Measurements from ENCODE around the gene ANKRD60. TPM values are rescaled to one million over a fixed set of nuclear protein-coding genes. Genes with fewer than 3 reads are reported as not detected.

The ANKRD60 gene
- total and polyA plus RNA-seq, 2 donors (not counting 1 experiment from before 2014, with no cell fraction given) = 0.27 TPM; not detected in 1

DNA sequence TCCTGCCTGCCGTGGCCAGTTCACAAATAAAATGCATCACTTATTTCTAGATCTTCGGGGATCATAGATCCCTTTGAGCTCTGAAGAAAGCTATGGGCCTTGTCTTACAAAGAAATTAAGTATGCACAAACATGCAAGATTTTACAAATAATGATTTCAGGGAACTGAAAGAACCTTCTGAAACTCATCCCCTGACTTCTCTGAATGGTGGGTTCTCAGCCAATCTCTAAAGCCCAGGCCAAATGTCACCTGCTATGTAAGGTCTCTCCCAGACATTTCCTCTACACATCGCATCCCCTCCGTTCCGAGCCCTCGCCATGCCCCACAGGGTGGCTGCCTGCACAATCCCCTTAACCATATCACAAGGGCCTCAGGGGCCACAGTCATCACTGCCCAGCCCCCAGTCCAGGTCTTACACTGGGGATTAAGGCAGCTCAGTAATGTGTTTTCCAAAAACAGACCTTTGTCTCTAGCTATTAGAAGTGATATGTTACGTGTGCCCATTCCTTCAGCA lies 16.1 kb upstream of the ANKRD60 start:
- DNase-seq (no peak), ATAC-seq (ENCODE audit: low read depth) (no peak)
- H4K20me1 ChIP-seq (ENCODE audit: control insufficient read depth, insufficient read depth, low read length, poor library complexity, severe bottlenecking) = no peaks in the 10 kb centered on the region
- H3K4me2 ChIP-seq (replicated peaks; ENCODE audit: low read depth, low read length, poor library complexity, severe bottlenecking) = no peak overlapping the region
- Mint-ChIP-seq H3K4me1 (no peaks in the 10 kb centered on the region), H3K4me3 (no peak overlapping the region), H3K27ac (no peak overlapping the region), H3K9me3 (ENCODE audit: insufficient read depth) (no peaks in the 10 kb centered on the region), H3K27me3 (no peaks in the 10 kb centered on the region)
- 80% methylated on average over 5 of the region's 7 CpGs for WGBS (ENCODE audit: insufficient coverage)
- H3K9ac ChIP-seq (ENCODE audit: low read length) = no peak overlapping the region
- ChIA-PET POLR2A (no interaction called here), CTCF (interaction anchor here (0.8 to 2.4 kb wide), 3 partner anchors 7 to 203 kb away, joined by 3 to 12 read pairs (median 6); no protein-coding TSS in a partner anchor)
- intact Hi-C loops (cut with micrococcal nuclease) = no loop called here
- no peak overlapping the region for H3K4me3 ChIP-seq (ENCODE audit: control extremely low read depth in 1 of 5, extremely low read depth in 1 of 5, insufficient read depth in 1 of 5, low read depth in 2 of 5, low read length in 4 of 5)
- no peak for TF ChIP-seq EZH2 (IDR thresholded peaks at IDR 0.05; ENCODE audit: borderline replicate concordance, insufficient read depth, low read depth, low read length, poor library complexity, severe bottlenecking)
- TF ChIP-seq, protein P1, sequence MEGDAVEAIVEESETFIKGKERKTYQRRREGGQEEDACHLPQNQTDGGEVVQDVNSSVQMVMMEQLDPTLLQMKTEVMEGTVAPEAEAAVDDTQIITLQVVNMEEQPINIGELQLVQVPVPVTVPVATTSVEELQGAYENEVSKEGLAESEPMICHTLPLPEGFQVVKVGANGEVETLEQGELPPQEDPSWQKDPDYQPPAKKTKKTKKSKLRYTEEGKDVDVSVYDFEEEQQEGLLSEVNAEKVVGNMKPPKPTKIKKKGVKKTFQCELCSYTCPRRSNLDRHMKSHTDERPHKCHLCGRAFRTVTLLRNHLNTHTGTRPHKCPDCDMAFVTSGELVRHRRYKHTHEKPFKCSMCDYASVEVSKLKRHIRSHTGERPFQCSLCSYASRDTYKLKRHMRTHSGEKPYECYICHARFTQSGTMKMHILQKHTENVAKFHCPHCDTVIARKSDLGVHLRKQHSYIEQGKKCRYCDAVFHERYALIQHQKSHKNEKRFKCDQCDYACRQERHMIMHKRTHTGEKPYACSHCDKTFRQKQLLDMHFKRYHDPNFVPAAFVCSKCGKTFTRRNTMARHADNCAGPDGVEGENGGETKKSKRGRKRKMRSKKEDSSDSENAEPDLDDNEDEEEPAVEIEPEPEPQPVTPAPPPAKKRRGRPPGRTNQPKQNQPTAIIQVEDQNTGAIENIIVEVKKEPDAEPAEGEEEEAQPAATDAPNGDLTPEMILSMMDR (IDR thresholded peaks at IDR 0.05) = no peak
- no peak overlapping the region for H3K27ac ChIP-seq (ENCODE audit: low read length in 2 of 2)
- H3K79me2 ChIP-seq (ENCODE audit: control insufficient read depth, insufficient read depth, low read length) = no peaks in the 10 kb centered on the region
- H2AFZ ChIP-seq (ENCODE audit: insufficient read depth, low read depth, low read length, poor library complexity, severe bottlenecking) = no peak overlapping the region
- no peaks in the 10 kb centered on the region for H3K27me3 ChIP-seq (replicated peaks in 1 of 4; ENCODE audit: control extremely low read depth in 1 of 4, control insufficient read depth in 3 of 4, insufficient read depth in 4 of 4, low read length in 3 of 4)
- no peaks in the 10 kb centered on the region for H3K9me3 ChIP-seq (ENCODE audit: control extremely low read depth in 1 of 3, control insufficient read depth in 2 of 3, insufficient read depth in 1 of 3, low read length in 2 of 3)
- H3K4me1 ChIP-seq (ENCODE audit: control insufficient read depth in 2 of 2, insufficient read depth in 2 of 2, low read length in 2 of 2) = no peaks in the 10 kb centered on the region
- H3K36me3 ChIP-seq (replicated peaks in 1 of 2; ENCODE audit: control extremely low read depth in 1 of 2, control insufficient read depth in 1 of 2, extremely low read depth in 1 of 2, insufficient read depth in 2 of 2, low read length in 1 of 2) = peaks cover 27 to 73% of the 10 kb centered on the region in 2 experiments

DNA sequence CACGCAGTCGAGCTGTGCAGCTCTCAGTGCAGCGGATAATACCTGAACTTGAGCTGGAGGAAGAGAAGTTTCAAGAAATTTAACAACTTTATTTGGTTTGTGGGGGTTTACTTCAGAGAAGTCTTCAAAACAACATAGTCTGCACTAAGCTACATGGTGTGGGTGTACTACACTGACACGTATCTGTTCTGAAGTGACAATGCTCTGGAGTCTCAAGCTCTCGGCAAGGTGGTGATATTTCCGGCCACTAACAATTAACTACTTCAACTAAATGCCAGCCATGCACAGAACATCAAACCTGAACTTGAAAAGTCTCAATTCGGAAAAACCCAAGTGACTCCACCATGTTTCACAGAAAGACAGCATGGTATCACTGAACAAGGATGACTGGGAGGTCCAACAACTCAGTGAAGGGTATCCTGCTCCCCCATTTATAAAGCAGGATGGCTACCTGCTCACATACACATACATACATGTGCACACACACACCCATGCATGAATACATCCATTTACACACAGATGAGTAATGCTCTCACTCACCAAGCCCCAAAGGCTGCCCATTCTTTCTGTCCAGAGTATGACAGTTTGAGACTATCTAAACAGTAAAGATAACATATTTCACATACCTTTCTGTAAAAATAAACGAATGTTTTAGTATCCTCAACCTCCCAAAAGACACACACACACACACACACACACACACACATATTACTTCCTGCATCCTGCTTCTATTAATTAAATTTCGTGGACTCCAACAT lies 15.4 kb upstream of the ANKRD60 start:
- Histone ChIP-seq H3K79me2 (ENCODE audit: control insufficient read depth, insufficient read depth, low read length) (no peaks in the 10 kb centered on the region), H2AFZ (ENCODE audit: insufficient read depth, low read depth, low read length, poor library complexity, severe bottlenecking) (no peak overlapping the region), H3K4me3 (ENCODE audit: control extremely low read depth in 1 of 5, extremely low read depth in 1 of 5, insufficient read depth in 1 of 5, low read depth in 2 of 5, low read length in 4 of 5) (no peak overlapping the region), H3K36me3 (replicated peaks in 1 of 2; ENCODE audit: control extremely low read depth in 1 of 2, control insufficient read depth in 1 of 2, extremely low read depth in 1 of 2, insufficient read depth in 2 of 2, low read length in 1 of 2) (peaks cover 29 to 74% of the 10 kb centered on the region in 2 experiments), H3K4me1 (ENCODE audit: control insufficient read depth in 2 of 2, insufficient read depth in 2 of 2, low read length in 2 of 2) (no peaks in the 10 kb centered on the region), H3K27ac (ENCODE audit: low read length in 2 of 2) (no peak overlapping the region), H3K9ac (ENCODE audit: low read length) (no peak overlapping the region), H4K20me1 (ENCODE audit: control insufficient read depth, insufficient read depth, low read length, poor library complexity, severe bottlenecking) (no peaks in the 10 kb centered on the region), H3K9me3 (ENCODE audit: control extremely low read depth in 1 of 3, control insufficient read depth in 2 of 3, insufficient read depth in 1 of 3, low read length in 2 of 3) (no peaks in the 10 kb centered on the region), H3K27me3 (replicated peaks in 1 of 4; ENCODE audit: control extremely low read depth in 1 of 4, control insufficient read depth in 3 of 4, insufficient read depth in 4 of 4, low read length in 3 of 4) (no peaks in the 10 kb centered on the region), H3K4me2 (replicated peaks; ENCODE audit: low read depth, low read length, poor library complexity, severe bottlenecking) (no peak overlapping the region)
- Mint-ChIP-seq H3K27ac (no peak overlapping the region), H3K9me3 (ENCODE audit: insufficient read depth) (no peaks in the 10 kb centered on the region), H3K4me1 (no peaks in the 10 kb centered on the region), H3K27me3 (no peaks in the 10 kb centered on the region), H3K4me3 (no peak overlapping the region)
- intact Hi-C loops (cut with micrococcal nuclease) = no loop called here
- TF ChIP-seq, protein P1 (IDR thresholded peaks at IDR 0.05) = no peak
- TF ChIP-seq EZH2 (IDR thresholded peaks at IDR 0.05; ENCODE audit: borderline replicate concordance, insufficient read depth, low read depth, low read length, poor library complexity, severe bottlenecking) = no peak
- POLR2A ChIA-PET = no interaction called here
- DNase-seq (no peak), ATAC-seq (ENCODE audit: low read depth) (no peak)
- 98% methylated on average over 7 of the region's 9 CpGs for WGBS (ENCODE audit: insufficient coverage)
- CTCF ChIA-PET = interaction anchor here (0.8 to 2.4 kb wide), 3 partner anchors 9 to 204 kb away, joined by 3 to 6 read pairs (median 3); no protein-coding TSS in a partner anchor

Measured in B cell (primary cell).